GM18951 (cell line): Measurements from ENCODE around the gene IQGAP3.

Source experiments
- POLR2A ChIP-seq: IDR thresholded peaks from 4 replicates; pipeline ENCODE4 v1.6.1; 2011; ENCODE audit warnings: mild to moderate bottlenecking; ENCODE audit not compliant: insufficient read length, insufficient read depth; ENCODE audit errors: extremely low read depth
- in situ Hi-C: fragments of 300-500 bp; cut with MboI; formaldehyde crosslinking; loops from one replicate; pipeline ENCODE4 v1.12.0; 2022; ENCODE audit warnings: low sequenced_read_pairs, mixed read lengths, inconsistent platforms; ENCODE audit not compliant: unreplicated experiment

IQGAP3 gene

GRCh38 chr1:156502391-156502893 lies 69.9 kb downstream of the IQGAP3 start:
- no peak for TF ChIP-seq POLR2A
- in situ Hi-C loops = no loop called here

- peak; percentile 70 for TF ChIP-seq POLR2A
- in situ Hi-C loops = no loop called here
These were observed 71.4 kb downstream of the IQGAP3 start for GRCh38 chr1:156500793-156501506.

- TF ChIP-seq POLR2A = no peak
- in situ Hi-C loops = no loop called here
These were observed 71.9 kb downstream of the IQGAP3 start, which contains the start of gene MEF2D for GRCh38 chr1:156500543-156500792. MEF2D (minus strand) TSS chr1:156500775; CDS start chr1:156483292, 17,483 bp downstream.

- in situ Hi-C loops = no loop called here
These were observed 72.4 kb downstream of the IQGAP3 start for GRCh38 chr1:156499842-156500542.

GRCh38 chr1:156499194-156499841 lies 73.0 kb downstream of the IQGAP3 start:
- TF ChIP-seq POLR2A = no peak
- in situ Hi-C loops = no loop called here

More at GRCh38 chr1:156499842-156500542, 72.4 kb downstream of the IQGAP3 start:
- no peak for TF ChIP-seq POLR2A

- in situ Hi-C loops = no loop called here
These were observed 73.8 kb downstream of the IQGAP3 start for GRCh38 chr1:156498432-156499193.

GRCh38 chr1:156497743-156498431 lies 74.5 kb downstream of the IQGAP3 start:
- no peak for TF ChIP-seq POLR2A
- in situ Hi-C loops = no loop called here

More at GRCh38 chr1:156498432-156499193, 73.8 kb downstream of the IQGAP3 start:
- no peak for TF ChIP-seq POLR2A

GRCh38 chr1:156497078-156497742 lies 75.2 kb downstream of the IQGAP3 start:
- TF ChIP-seq POLR2A = no peak
- in situ Hi-C loops = no loop called here

GRCh38 chr1:156496211-156496761 lies 76.1 kb downstream of the IQGAP3 start:
- in situ Hi-C loops = no loop called here
- no peak for TF ChIP-seq POLR2A

GRCh38 chr1:156495401-156496140 lies 76.8 kb downstream of the IQGAP3 start:
- in situ Hi-C loops = no loop called here
- no peak for TF ChIP-seq POLR2A

GRCh38 chr1:156494309-156494895 lies 78.0 kb downstream of the IQGAP3 start:
- no peak for TF ChIP-seq POLR2A
- in situ Hi-C loops = no loop called here

GRCh38 chr1:156493742-156494141 lies 78.6 kb downstream of the IQGAP3 start:
- in situ Hi-C loops = no loop called here
- TF ChIP-seq POLR2A = peak; percentile 6
